ENCODE data around the gene RANBP3.

GRCh38 chr19:5891572-5891937 is 86.4 kb downstream of the RANBP3 start:
- TF ChIP-seq POLR2A (IDR thresholded peaks at IDR 0.05) = no peak
- TF ChIP-seq CTCF (IDR thresholded peaks at IDR 0.05) = no peak
- no peak for TF ChIP-seq EP300 (IDR thresholded peaks at IDR 0.05)
- TF ChIP-seq POLR2AphosphoS5 (IDR thresholded peaks at IDR 0.05) = no peak
